ENCODE results near the gene RARA.

RARA gene

DNA sequence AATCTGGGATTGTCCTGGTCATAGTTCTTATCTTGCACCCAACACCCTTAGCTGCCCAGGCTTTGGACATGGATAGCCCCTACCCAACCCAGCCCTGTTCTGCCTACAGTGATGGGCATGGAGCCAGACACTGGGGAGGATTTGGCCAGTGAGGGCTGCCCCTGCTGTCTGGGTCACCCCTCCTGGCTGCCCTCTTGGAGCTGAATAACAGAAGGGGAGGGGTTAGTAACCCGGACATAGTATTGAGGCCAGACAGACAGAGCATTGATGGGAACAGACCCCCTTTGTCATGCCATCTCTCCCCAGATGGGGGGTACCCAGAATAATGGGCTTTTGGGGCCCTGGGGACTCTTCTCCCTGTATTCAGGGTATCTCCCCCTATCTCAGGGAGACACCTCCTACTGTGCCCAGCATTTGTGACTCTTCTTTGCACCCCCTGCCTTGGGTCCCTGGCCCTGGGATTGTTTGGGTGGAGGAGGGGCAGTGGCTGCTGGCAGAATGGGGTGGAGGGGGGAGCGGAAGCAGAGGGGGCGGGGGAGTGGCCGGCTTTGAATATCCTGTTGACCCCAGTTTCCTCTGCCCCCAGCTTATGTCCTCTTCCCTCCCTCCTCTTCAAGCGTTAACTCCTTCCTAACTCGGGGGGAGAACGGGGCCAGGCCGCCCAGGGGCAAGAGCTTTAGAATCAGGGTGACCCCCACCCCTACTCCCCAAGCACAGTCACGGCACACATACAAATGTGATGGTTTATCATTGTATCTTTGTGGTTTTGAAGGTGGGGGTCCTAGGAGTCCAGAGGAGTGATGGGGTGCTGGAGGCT, 38.5 kb downstream of the RARA start:
- no peak for DNase-seq

DNA sequence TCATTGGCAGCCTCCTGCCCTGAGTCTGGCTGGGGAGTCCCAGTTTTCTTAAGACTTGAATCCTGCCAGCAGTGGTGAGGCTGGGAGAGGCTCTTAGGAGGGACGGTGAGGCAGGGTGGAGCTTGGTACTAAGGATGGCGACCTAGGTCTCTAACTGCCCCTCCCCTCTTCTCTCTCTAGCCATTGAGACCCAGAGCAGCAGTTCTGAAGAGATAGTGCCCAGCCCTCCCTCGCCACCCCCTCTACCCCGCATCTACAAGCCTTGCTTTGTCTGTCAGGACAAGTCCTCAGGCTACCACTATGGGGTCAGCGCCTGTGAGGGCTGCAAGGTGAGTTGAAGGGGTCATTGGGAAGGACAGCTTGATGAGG, 39.1 kb downstream of the RARA start:
- no peak for DNase-seq

DNA sequence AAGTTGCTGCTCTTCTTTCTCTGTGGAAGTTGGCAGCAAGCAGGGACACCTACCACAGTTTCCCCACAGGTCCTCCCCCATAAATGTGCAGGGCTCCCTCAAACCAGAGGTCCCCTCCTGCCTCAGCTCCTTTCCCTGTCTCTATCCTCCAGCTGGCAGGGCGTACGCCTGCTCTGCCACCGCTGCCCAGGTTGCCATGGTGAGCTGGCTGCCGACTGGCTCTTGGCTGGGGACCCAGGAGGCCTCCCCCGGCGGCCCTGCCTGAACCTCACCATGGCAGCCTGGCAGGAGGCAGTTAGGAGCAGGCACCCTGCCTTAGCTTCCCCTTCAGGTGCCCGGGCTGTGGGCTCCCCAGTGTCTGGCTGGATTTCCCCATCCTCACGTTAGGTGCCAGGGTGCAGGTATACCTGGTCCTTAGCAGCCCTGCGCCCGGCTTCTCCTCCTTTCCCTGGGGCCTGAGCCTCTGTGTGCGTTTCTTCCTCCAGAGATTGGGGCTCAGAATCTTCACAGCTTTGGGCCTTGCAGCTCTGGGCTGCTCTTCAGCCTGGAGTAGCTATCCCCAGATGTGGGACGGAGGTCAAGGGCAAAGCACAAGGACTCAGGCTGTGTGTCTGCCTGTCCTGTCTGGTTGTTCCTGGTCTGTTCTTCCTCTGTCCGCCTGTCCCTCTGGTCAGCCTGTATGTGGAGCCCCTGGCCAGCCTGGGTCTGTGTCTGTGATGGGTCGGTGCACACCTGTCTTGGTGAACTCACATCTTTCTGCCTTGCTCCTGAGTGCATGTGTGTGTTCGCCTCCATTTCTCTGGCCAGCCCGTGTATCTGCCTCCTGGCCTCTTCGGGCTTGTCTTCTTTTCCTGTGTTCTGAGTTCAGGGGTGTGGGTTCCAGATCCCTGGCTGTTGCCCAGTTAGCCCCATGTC, 39.8 kb downstream of the RARA start:
- peak; percentile 67 for DNase-seq

DNA sequence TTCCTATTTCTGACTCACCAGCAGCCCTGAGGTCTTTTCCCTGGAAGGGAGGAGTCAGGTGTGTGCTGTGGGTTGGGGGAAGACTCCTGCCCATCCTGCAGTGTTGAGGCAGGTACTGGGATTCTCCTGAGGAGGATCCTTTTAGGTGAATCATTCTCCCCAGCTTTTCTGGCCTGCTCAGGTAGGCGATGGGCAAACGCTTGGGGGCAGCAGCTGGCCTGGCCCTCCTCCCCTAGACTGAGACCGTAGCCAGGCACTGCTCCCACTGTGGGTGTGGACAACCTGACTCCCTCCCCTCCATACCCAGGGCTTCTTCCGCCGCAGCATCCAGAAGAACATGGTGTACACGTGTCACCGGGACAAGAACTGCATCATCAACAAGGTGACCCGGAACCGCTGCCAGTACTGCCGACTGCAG, 40.5 kb downstream of the RARA start:
- no peak for DNase-seq

DNA sequence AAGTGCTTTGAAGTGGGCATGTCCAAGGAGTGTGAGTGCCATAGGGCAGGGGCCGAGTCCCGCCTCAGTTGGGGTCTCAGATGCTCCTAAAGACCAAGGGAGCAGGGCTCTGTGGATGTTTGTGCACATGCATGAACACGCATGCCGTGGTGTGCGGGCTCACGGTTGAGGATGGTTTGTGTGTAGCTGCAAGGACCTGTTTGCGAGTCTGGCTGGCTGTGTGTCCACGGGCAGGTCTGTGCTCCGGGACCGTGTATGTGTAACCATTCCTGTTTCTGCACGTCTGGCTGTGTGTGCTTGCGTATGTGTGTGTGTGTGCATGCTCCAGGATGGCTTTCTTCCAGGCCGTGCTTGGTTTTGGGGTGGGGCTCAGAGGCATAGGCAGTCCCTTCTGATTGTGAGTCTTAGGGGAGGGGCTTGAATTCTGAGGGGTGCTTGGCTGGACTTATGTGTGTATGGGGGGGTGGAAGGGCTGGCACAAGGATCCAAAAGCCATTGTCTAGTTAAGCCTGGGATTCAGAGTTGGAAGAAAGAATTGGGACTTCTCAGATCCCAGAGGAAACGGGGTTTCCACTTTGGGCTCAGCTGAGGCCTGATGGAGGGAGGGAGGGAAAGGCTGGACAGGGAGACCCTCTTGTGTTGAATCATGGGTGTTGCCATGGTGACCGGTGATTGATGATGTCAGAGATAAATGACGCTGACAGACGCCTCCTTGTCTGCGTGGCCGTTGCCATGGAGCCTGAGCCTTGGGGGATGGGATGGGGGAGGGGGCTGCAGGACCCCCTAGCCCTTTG, 41.1 kb downstream of the RARA start:
- no peak for DNase-seq

DNA sequence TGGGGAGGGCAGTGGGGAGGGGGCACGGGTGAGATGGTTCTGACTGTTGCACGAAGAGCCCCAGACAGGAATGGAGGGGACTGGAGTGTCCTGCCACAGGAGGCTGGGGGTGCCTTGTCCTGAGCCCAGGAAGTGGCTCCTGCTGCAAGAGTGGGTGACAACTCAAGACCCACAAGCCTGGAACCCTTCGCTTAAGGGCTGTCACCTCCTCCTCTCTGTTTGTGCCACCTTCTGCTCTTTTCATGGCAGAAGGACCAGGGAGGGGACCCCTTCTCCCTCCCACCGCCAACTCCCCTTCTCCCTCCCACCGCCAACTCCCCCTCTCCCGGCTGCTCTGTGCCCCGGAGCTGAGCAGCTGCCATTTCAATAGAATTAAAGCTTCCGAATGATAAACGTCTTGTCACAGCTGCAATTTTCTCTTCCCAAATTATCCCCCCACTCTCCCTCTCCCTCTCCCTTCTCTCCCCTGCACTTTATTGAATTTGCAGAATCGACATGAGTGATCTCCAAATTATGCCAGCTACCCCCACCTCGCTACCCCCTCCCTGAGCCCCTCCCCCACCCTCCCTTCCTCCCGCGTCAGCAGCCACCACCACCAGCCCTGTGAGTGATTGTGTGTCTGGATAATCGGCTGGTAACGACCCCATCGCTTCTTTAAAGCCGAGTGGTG, 41.8 kb downstream of the RARA start:
- DNase-seq, result no peak

DNA sequence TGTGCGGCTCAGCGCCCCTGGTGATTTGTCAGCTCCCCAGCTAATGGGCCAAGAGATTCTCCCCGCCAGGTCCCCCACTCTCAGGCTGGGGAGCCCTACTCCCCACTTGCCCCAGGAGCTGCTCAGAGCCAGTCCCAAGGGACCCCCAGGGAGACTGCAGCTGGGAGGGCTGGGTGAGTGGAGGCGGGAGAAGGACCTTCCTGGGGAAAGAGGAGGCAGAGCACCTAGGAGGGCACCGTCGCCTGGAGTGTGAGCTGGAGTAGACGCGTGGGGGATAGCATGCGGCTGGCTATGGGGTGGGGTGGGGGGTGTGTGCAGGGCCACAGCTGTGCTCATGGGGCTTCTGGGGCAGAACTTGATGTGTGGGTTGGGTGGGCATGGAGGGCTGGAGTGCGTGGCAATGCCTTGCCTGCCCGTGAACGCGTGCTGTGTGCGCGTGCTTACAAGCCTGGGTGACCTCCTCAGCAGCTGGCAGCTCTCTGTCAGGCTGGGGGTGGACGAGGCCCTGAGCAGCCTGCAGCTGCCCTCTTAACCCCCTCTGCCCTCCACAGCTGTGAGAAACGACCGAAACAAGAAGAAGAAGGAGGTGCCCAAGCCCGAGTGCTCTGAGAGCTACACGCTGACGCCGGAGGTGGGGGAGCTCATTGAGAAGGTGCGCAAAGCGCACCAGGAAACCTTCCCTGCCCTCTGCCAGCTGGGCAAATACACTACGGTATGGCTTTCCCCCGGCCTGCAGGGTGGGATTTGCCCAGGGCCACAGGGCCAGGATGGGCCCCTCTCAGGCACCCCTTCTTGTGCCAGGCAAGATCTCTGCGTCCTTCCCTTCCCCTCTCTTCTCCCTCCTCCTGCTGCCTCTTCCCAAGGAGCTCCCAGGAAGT, 42.6 kb downstream of the RARA start:
- no peak for DNase-seq

DNA sequence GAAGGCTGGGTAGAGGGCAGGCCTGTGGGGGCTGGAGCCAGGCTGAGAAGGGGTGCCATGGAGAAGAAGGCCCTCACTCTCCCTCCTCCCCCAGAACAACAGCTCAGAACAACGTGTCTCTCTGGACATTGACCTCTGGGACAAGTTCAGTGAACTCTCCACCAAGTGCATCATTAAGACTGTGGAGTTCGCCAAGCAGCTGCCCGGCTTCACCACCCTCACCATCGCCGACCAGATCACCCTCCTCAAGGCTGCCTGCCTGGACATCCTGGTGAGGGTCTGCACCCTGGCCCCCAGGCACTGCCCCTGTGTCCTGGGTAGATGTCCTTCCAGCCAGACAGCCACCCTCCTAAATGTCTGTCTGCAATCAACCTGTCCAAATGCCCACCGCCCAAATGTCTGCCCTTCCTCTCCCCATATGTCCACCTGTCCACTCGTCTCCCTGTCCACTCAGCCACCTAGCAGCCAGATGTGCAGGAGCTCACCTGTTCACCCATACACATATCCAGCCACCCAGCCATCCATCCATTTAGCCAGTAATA, 43.3 kb downstream of the RARA start:
- DNase-seq, result no peak

DNA sequence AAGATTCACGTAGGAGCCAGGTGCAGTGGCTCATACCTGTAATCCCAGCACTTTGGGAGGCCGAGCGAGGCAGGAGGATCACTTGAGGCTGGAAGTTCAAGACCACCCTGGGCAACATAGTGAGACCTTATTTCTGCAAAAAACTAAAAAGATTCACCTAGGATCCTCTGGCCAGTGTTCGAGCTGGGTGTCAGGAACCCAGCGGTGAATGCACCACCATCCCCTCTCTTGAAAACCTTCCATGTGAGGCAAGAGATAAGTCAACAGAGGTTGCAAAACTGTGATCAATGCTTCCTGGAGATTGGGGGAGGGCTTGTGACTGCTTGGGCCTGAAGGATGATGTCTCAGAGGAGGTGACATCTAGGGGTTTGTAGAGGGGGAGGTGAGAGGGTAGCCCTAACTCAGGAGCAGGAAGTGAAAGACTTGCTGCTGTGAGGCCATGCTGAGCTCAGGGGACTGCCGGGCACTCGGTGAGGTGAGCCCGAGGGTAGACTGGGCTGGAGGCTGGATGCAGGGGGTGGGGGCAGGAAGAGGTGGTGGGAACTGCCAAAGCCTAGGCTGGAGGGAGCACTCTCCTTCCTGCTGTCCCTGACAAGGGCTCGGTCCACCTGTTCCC, 43.9 kb downstream of the RARA start:
- no peak for DNase-seq

DNA sequence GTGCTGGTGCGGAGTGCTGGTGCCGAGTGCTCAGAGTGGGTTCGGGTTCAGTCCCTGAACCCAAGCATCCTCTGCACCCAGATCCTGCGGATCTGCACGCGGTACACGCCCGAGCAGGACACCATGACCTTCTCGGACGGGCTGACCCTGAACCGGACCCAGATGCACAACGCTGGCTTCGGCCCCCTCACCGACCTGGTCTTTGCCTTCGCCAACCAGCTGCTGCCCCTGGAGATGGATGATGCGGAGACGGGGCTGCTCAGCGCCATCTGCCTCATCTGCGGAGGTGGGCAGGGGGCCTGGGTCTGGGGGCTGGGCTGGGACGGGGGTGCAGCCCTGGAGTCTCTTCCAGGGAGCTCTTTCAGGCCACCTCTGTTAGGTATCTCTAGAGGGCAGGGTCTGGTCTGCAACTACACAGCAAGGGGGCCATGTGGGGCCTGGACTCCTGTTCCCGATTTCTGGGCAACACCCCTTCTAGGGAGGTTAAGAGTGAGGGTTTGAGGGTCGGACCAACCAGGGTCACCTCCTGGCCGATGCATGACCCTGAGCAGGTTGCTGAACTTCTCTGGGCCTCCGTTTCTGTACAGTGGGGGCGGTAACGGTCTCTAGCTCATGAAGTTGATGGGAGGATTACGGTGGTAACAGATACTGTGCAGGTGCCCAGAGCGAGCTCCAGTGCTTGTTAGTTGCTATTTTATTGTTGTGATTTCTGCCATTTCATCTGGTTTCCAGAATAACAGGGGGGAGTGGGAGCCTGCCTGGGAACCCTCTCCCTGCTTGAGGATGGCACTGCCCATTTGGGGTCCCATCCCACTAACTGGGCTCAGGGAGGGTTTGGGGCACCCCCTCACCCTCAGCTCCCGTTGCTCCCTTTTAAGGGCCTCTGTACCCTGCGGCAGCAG, 45.5 kb downstream of the RARA start:
- DNase-seq, result no peak

DNA sequence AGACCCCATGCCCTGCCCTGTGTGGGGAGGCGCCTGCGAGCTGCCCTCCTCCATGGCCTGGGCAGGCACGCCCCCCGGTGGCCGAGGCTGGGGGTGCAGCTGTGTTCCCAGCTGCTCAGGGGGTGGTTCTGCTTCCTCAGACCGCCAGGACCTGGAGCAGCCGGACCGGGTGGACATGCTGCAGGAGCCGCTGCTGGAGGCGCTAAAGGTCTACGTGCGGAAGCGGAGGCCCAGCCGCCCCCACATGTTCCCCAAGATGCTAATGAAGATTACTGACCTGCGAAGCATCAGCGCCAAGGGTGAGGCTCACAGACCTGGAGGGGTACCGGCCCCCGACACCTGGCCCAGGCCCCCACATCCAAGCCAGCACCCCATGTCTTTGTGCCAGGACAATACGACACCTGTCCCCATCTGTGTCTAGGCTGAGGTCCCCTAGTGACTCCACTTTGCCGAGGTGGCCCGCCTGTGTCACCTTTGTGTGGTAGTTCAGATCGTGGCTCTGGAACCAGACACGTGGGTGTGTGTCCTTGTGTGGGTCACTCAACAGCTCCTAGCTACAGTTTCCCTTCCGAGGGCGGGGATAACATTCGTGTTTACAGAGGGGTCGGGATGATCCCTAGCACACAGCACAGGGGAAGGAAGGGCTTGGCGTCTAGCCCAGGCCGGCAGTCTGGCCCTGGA, 46.3 kb downstream of the RARA start:
- peak; percentile 11 for DNase-seq

DNA sequence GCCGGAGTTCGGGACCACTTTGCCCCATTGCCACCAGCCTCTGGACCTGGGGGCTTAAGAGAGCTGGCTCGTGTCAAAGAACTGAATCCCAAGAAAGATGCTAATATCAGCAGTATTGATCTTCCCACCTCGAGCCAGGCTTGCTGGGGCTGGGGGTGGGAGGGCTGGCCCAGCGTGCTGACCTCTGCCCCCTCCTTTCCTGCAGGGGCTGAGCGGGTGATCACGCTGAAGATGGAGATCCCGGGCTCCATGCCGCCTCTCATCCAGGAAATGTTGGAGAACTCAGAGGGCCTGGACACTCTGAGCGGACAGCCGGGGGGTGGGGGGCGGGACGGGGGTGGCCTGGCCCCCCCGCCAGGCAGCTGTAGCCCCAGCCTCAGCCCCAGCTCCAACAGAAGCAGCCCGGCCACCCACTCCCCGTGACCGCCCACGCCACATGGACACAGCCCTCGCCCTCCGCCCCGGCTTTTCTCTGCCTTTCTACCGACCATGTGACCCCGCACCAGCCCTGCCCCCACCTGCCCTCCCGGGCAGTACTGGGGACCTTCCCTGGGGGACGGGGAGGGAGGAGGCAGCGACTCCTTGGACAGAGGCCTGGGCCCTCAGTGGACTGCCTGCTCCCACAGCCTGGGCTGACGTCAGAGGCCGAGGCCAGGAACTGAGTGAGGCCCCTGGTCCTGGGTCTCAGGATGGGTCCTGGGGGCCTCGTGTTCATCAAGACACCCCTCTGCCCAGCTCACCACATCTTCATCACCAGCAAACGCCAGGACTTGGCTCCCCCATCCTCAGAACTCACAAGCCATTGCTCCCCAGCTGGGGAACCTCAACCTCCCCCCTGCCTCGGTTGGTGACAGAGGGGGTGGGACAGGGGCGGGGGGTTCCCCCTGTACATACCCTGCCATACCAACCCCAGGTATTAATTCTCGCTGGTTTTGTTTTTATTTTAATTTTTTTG, 47.1 kb downstream of the RARA start:
- no peak for DNase-seq

DNA sequence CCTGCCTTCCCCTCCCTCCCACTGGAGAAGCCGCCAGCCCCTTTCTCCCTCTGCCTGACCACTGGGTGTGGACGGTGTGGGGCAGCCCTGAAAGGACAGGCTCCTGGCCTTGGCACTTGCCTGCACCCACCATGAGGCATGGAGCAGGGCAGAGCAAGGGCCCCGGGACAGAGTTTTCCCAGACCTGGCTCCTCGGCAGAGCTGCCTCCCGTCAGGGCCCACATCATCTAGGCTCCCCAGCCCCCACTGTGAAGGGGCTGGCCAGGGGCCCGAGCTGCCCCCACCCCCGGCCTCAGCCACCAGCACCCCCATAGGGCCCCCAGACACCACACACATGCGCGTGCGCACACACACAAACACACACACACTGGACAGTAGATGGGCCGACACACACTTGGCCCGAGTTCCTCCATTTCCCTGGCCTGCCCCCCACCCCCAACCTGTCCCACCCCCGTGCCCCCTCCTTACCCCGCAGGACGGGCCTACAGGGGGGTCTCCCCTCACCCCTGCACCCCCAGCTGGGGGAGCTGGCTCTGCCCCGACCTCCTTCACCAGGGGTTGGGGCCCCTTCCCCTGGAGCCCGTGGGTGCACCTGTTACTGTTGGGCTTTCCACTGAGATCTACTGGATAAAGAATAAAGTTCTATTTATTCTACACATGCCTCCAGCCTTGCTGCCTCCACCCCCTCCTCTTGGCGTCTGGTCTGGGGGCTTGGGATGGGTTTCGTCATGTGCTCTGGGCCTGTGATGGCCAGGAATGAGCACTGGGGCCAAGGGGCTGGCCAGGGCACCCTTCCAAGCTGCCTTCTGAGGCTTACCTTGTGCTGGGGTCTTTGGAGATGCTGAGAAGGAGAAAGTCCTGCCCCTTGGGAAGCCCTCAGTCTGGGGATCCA, 48.3 kb downstream of the RARA start:
- DNase-seq, result no peak

DNA sequence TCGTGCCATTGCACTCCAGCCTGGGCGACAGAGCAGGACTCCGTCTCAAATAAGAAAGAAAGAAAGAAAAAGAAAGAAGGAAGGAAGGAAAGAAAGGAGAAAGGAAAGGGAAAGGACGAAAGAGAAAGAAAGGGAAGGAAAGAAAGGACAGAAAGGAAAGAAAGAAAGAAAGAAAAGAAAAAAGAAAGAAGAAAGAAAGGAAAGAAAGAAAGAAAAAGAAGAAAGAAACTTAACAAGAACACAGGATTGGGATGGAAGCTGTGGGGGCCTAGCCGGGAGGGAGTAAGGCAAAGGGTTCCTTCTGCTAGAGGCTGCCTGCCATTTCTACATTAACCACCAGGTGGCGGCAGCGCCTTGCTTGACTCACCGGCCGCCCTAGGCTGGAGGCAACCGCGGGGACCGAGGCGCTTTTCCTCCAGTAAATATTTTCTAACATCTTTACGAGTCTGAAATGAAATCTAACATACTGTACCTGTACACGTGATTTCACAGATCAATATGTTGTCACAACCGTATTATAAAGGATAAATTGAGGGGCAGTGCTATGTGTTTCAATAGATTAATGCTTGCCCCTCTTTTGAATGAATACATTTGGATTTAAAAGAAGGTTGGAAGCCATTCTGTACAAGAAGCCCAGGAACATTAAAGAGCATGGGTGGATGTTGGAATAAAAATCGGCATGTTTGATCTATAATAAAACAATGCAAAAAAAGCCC, 49.5 kb downstream of the RARA start:
- DNase-seq, result peak; percentile 55

DNA sequence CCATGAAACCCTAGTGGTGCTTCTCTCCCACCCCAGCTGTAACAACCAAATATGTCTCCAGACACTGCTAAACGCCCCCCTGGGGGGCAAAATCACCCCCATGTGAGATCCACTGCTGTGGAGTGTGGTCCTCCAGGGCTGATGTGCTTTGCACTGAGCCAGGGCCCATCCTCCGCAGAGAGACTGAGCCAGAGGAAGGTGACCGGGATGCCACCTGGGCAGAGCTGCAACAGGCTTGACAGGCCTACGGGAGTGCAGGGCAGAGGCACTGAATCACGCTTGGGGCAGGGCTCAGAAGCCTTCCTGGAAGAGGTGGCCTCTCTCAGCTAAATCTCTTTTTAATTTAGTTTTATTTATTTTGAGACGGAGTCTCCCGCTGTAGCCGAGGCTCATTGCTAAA, 51.1 kb downstream of the RARA start:
- DNase-seq, result no peak

Data from DMS79 (cell line).